GM19324 (cell line): ENCODE measurements around the gene CBLL1.

ENCODE experiments used
- ATAC-seq: cut with Tn5 transposase; IDR thresholded peaks from one replicate; pipeline ENCODE4 v1.9.1; 2021; ENCODE audit warnings: mild to moderate bottlenecking, moderate library complexity; ENCODE audit not compliant: unreplicated experiment, low FRiP score

CBLL1 gene, protein sequence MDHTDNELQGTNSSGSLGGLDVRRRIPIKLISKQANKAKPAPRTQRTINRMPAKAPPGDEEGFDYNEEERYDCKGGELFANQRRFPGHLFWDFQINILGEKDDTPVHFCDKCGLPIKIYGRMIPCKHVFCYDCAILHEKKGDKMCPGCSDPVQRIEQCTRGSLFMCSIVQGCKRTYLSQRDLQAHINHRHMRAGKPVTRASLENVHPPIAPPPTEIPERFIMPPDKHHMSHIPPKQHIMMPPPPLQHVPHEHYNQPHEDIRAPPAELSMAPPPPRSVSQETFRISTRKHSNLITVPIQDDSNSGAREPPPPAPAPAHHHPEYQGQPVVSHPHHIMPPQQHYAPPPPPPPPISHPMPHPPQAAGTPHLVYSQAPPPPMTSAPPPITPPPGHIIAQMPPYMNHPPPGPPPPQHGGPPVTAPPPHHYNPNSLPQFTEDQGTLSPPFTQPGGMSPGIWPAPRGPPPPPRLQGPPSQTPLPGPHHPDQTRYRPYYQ

DNA sequence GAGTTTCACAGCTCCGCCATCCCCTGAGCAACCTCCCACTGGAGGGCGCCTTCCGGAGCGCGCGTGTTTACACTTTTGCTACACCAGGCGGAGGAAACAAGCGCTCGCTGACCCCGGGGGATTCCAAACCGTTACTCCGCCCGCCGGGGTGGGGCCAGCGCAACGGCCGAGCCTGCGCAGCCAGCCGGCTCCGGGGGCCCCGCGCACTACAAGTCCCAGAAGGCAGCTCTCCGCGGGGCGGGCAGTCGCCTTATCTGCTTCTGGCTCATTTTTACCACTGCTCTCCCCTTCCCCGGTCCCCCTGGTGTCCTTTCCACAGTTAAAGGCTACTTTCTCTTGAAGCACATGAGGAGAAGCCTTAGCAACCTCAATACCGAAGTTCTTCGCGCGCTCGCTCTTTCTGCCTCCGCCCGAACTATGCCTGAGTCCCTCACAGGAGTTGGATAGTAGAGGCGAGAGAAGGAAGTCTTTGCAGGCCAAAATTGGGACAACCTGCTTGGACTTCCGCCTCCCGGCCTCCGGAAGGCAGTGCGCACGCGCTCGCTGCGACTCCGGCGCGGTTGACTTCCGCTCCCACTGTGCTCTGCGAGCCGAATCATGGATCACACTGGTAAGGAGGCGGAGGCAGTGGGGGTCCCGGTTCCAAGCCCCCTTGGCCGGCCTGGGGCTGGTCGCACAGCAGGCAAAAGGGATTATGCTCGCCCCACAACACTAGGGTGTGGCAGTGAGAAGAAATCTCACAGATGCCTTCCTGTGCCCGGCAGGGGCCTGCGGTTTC, at the start of gene CBLL1:
Gene CBLL1, plus strand, starts transcription at position 576 of the 778 bp plus-strand sequence. Its CDS starts 22 bp downstream, at position 598.
- peak; percentile 91 for ATAC-seq

DNA sequence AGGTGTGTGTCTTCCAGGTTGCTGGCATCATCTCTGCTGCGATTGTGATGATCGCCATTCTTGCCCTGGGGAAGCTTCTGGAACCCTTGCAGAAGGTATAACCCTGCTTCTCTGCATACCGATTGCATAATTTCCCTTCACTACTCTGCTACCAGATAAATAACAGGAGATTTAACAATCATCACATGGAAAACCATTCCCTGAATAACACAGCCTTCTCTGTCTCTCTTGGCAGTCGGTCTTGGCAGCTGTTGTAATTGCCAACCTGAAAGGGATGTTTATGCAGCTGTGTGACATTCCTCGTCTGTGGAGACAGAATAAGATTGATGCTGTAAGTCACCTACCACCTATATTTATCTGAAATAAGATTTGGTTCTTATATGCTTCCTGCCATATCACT, 49.6 kb upstream of the CBLL1 start:
- no peak for ATAC-seq

DNA sequence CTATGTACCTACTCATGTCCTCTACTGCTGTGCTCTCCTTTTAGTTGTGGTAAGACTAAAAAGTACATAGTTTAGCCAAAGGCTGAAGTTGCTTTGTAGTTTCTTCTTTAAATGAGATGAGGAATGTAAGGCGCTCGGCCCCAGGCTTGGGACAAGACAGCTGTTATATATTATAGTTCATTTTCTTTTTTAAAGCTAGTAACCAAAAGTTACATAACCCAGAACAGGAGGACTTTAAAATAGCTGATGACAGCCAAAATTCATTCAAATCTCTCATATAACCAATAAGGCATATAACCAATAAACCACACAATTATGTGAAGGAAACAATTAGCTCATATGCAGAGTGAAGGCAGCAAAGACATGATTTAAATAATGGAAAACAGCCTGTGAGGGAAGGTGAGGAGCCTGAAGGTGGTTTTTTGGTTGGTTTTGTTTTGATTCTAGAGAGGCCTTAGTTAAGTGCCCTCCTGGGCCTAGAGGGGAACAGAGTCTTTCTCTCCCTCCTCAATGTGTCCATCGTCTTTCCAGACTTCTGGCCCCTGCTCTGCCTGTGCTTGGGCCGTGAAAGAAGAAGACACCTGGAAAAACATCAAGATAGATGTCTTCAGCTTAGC, 47.5 kb upstream of the CBLL1 start:
- ATAC-seq, result no peak

DNA sequence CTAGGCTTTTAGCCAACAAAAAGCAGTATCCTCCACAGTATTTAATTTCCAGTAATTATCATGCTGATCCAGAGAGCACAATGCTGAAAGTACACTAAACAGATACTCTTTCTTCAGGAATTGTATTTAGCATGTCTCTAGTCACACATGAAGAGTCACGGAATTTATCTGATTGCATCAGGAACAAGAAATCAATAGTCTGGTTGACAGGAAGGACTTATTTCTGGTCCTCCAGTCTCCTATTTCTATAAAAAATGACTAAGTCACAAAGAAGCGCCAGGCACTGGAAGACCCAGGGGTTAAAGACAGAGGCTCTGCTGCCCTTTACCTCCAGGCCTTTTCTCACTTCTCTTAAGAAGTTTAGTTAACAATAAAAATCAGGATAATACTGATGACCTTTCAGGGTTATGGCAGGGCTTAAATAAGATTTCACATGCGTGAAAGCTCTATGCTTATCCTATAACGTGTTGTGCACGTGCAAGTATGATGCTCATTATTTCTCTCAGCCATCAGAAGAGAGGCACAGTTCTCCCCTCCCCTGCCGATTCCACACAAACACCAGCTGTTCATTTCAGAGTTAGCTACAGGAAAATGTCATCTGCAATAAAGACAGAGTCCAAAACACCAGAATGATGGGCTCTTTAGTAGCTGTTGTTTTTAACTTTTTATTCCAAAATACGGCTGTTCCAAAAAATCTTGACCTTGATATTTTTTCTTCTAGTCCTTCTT, 46.5 kb upstream of the CBLL1 start:
- no peak for ATAC-seq

DNA sequence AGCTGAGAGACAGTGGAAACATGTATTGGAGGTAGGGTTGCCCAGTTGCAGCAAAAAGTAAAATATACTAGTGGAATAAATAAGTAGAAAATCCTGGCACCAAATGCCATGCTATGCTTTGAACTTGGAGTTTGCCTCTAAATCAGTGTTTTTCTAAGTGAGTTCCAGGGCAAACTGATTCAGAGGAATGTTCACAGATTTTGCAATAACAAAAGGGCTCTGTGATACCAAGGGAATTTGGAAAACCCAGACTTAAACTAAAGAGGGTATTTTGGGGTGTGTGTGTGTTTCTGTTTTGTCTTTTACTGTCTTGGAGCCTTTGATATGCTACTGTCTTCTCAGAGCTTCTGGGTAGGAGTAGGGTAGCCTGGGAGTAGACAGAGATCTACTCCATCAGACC, 43.4 kb upstream of the CBLL1 start:
- ATAC-seq, result no peak

DNA sequence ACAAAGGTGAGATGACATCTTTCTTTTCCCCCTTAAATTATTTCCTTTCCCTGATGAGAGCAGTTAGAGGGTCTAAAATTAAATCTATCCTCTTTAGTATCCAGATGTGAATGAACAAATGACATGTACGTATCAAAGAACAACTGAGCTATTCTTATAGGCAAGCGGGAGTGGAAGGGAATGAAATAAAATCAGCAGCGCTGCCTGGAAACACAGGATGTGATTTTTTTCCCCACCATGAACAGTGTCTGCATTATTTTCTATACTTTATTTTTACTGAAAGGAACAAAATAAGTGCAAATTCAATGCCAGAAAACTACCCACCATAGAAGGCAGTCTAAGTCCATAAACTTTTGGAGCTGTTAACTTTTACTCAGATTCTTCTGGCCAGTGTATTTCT, 42.8 kb upstream of the CBLL1 start:
- no peak for ATAC-seq

DNA sequence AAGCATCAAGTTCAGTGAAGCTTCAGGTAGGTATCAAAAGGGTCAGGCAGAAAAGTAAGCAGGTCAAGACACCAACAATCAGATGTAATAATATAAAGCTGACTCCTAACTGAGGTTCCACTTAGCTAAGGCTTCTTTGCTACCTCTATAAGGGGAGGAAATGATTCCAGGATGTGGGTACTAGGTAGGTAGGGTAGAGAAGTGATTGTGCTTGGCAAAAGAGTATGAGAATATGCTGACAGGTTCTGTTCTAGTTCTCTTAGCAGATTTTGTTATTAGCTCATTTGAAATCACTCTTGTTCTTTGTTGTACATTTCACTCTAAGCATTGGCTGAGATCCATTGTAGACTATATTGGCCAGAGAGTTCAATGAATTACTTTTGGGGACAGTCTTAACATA, 40.7 kb upstream of the CBLL1 start:
- ATAC-seq, result no peak

DNA sequence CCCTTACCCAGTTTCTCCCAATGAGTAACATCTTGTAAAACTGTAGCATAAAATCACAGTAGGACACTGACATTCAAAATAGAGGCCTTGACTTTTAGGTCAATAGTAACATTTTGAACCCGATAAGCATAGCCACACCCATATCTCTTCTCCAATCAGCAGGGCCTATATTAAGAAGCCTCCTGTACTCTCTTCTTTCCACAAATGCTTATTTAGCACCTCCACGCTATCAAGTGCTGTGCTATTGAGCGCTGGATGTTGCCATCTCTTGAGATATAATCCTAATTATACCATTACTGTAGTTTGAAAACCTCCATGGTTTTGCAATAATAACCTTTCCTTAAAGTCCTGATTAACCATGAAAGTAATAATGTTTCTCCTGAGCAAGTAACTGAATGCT, 40.1 kb upstream of the CBLL1 start:
- no peak for ATAC-seq

DNA sequence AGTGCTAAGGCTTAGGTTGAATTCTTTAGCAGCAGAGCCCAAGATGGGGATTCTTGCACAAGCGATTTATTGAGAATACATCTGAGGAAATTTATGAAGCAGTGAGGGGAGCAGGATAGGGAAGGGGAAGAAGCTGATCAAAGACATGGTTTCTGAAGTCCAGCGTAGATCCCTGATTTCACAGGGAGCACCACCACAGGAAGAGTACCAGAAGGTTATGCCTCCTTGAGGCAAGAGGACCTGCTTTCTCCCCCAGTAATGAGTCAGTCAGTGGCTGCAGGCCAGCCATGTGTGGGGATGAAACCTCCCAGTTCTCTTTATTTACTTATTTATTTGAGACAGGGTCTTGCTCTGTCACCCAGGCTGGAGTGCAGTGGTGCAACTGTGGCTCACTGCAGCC, 35.0 kb upstream of the CBLL1 start:
- no peak for ATAC-seq

DNA sequence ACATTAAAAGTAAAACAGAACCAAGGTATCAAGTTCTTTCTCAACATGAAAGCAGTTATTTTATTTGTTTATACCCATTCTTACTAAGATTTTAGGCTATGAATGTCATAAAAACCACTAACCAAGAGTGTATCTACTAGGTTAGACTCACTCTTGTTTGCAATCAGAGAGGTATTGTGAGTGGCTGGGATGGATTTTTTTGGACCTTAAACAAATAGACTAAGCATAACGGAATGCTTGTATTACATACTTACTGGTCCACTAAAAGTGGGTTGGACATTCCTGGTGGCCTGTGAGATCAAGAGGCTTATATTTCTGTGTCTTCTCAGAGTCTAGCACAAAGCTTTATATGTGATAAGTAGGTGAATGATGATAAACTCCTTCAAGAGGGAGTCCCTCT, 32.6 kb upstream of the CBLL1 start:
- ATAC-seq, result no peak

DNA sequence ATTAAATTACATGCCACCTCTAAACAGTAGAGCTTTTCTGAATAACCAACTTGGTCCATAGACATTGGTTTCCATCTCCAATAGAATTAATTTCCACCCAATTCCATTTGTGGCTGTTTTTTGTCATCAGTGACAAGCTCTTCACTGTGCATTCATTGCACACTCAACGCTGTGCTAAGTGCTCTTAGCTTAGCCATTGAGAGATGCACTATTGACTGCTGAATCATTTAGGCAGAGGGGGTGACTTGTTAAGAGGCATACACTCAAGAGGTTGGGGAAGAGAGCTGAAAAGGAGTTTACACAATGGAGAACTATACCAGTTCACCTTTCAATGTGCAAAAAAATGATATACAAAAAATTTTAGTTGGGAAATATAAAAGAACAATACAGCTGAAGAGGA, 31.9 kb upstream of the CBLL1 start:
- ATAC-seq, result no peak

DNA sequence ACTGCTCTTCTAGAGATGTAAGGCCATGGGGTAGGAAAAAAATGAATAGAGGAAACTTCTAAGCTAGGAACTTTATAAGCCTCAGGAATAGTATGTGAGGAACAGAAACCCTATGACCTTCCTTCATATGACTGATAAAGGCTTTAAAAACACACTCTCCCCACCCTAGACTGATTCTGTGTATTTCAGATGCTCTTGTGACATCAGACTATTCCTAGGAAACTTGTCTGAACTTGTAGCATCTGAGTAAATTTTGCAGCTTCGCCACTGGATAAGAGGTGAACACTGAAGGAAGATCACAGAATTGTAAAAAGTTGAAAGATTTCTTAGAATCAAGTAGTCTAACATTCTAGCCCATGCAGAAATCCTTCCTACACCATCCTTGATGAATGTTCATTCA, 31.0 kb upstream of the CBLL1 start:
- no peak for ATAC-seq

DNA sequence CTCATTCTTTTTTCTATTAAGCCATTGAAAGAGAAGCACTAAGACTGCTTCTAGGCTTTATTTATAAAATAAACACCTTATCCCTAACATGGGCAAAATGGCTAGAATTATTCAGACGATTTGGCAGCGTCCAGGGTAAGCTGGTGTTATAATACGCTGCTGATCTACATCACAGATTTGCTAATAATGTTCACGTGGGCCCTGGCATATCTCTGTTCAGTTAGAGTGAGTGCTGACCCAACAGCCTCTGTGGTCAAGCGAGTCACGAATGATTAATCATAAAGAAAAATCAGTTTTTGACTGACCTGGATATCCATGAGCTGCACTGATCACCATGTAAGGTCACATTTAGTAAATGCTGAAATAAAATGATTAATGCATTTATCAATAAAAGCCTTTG, 28.4 kb upstream of the CBLL1 start:
- ATAC-seq, result no peak

DNA sequence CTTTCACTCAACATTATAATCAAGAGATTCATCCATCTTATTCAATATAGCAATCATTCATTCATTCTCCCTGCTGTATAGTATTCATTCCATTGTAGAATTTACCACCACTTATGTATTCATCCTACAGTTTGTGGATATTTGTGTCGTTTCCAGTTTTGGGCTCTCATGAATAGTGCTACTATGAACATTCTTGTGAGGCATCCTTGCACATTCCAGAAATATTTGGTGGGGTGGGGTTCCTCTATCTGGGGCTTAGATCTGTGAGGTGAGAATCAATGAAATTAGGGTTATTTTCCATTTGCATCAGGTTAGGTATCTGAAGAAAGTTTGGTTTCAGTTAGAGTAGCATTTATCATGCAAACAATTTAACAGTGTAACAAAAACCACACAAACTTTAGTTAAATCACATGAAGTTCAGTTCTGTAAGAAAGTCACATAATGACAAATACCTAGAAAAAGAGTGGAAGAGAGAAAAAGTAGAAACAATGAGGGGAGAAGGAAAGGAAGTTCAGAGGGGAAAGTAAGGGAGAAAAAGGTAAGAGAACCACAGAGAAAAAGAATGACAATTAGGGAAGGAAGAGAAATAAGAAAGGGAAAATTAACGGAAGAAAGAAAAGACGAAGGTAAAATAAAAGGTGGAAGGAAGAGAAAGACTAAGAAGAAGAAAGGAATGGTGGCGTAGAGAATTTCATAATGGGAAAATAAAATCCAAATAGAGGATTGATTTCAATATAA, 25.3 kb upstream of the CBLL1 start:
- no peak for ATAC-seq

DNA sequence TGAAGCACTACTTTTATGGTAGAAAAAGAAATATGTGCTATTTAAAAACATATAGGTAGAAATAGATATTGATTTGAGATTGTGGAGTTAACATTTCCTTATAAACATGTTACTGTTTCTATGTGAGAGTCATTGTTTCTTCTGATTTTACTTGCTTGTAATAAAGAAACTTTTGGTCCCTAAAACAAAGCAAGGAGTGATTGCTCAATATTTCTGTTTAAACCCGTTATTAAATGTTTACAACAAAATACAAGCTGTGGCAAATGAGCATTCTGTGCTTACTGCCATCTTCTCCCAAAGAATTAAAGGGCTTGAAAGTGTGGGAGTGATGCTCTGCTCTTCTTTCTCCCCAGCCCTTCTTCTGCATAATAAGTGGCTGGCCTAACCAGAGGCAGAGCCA, 22.7 kb upstream of the CBLL1 start:
- no peak for ATAC-seq

DNA sequence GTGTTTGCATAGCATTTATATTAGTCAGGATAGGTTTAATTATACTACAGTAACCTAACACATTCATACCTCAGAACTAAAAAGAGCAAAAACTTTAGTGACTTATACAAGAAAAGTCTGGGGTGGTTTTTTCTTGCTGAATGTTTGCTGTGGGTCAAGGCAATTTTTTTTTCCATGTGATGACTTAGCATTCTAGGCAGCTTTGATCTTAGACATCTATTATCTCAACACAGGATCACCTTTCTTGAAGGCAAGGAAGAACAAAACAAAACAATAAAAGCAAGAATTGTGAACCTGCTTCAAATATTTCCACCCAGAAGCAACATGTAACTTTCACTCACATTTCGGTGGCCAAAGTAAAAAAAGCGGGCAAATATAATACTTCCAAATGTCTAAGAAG, 20.7 kb upstream of the CBLL1 start:
- no peak for ATAC-seq

DNA sequence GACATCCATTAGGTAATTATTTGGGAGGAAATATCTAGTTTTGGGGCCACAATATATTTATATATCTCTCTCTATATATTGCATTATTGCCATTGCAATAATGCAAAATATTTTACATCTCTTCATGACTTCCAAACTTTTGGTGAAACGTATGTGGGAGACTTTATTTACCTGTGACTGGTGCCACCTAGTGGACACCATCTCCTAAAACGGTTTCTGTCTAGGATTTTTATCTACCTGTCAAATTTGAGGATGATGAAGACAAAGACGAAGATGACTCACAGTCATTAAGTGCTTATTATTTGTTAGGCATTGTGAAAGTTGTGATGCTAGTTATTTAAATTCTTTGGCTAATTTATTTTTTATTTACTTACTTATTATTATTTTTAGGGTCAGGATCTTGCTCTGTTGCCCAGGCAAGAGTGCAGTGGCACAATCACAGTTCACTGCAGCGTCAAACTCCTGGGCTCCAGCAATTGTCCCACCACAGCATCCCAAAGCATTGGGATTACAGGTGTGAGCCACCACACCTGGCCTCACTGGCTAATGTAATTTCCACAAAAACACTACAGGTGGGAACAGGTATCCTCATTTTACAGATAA, 18.7 kb upstream of the CBLL1 start:
- ATAC-seq, result no peak

DNA sequence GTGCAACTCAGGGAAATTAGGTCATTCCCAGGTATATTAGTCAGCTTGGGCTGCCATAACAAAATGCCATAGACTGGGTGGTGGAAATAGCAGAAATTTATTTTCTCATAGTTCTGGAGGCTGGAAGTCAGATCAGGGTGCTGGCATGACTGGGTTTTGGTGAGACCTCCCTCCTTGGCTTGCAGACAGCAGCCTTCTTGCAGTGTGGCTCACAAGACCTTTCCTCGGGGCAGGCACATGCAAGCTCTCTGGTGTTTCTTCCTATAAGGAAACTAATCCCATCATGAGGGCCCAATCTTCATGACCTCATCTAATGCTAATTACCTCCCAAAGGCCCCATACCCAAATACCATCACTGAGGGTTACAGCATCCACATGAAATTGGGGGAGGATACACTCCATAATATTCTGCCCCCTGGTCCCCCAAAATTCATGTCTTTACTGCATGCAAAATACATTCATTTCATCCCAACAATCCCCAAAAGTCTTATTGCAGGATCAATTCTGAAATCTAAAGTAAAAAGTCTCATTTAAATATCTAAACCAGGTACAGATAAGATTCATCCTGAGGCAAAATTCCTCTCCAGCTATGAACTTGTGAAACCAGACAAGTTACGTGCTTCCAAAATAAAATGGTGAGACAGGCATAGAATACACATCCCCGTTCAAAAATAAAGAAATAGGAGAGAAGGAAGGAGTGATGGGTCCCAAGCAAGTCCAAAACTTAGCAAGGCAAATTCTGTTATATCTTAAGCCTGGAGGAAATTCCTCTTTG, 17.4 kb upstream of the CBLL1 start:
- no peak for ATAC-seq

DNA sequence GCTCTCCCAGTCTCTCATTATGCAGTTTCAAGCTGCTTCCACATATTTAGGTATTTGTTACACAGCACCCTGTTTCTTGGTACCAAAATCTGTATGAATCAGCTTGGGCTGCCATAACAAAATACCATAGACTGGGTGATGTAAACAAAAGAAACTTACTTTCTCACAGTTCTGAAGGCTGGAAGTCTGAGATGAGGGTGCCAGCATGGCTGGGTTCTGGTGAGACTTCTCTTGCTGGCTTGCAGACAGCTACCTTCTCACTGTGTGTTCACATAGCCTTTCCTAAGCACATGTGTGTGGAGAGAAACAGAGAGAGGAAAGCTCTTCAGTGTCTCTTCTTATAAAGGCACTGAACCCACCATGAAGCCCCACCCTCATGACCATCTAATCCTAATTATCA, 15.7 kb upstream of the CBLL1 start:
- ATAC-seq, result no peak
